Neural cell (in vitro differentiated cells): ENCODE measurements around the gene S100A2. TPM values are rescaled to one million over a fixed set of nuclear protein-coding genes. Genes with fewer than 3 reads are reported as not detected.
"Not testable (repeated sequence)": the region's sequence is repeated elsewhere in the genome, so short reads cannot be mapped to it uniquely, and the experiment has no call there.

Experiments used
- H2AFZ ChIP-seq: fragments of 200-600, 300-800 bp; sonication (generic), shearing (Covaris generic); 2 replicates; pipeline ENCODE4 v1.6.0; 2014; ENCODE audit warnings: low read depth, mild to moderate bottlenecking, antibody characterized with exemption, low read length, moderate library complexity
- H3F3A ChIP-seq: fragments of 200-600 bp; shearing (Covaris generic); 2 replicates; pipeline ENCODE4 v1.6.1; 2016; ENCODE audit warnings: mild to moderate bottlenecking, moderate library complexity, mixed read lengths, antibody characterized with exemption, low read length; ENCODE audit not compliant: insufficient read depth, poor library complexity, severe bottlenecking
- H3K27ac ChIP-seq: fragments of 200-600, 300-800 bp; sonication (generic), shearing (Covaris generic); 2 replicates; pipeline ENCODE4 v1.5.1; 2014; ENCODE audit warnings: mild to moderate bottlenecking, low read length, moderate library complexity
- H3K27me3 ChIP-seq: fragments of 300-800, 200-600 bp; sonication (generic), shearing (Covaris generic); 2 replicates; pipeline ENCODE4 v1.6.0; 2014; ENCODE audit warnings: mild to moderate bottlenecking, low read depth, low read length, moderate library complexity; ENCODE audit not compliant: insufficient read depth
- H3K36me3 ChIP-seq: fragments of 300-800, 200-600 bp; sonication (generic), shearing (Covaris generic); 2 replicates; pipeline ENCODE4 v1.5.1; 2014; ENCODE audit warnings: mild to moderate bottlenecking, antibody characterized with exemption, low read length, moderate library complexity; ENCODE audit not compliant: insufficient read depth
- H3K4me2 ChIP-seq: fragments of 300-800, 200-600 bp; sonication (generic), shearing (Covaris generic); 2 replicates; pipeline ENCODE4 v1.6.0; 2014; ENCODE audit warnings: mild to moderate bottlenecking, low read length
- H3K4me3 ChIP-seq: fragments of 300-800, 200-600 bp; sonication (generic), shearing (Covaris generic); 2 replicates; pipeline ENCODE4 v1.5.1; 2014; ENCODE audit warnings: mild to moderate bottlenecking, low read length, moderate library complexity
- H3K79me2 ChIP-seq: fragments of 200-600 bp; shearing (Covaris generic); replicated peaks from 2 replicates; pipeline ENCODE4 v1.6.0; 2014; ENCODE audit warnings: mild to moderate bottlenecking, low read length, moderate library complexity; ENCODE audit not compliant: insufficient read depth
- H3K9ac ChIP-seq: fragments of 300-800, 200-600 bp; sonication (generic), shearing (Covaris generic); 2 replicates; pipeline ENCODE4 v1.6.1; 2016; ENCODE audit warnings: mild to moderate bottlenecking, low read length, mixed read lengths
- H3K9me2 ChIP-seq: fragments of 200-600 bp; shearing (Covaris generic); 2 replicates; pipeline ENCODE4 v1.6.1; 2016; ENCODE audit warnings: mild to moderate bottlenecking, low read length, mixed read lengths; ENCODE audit not compliant: insufficient read depth
- H3K9me3 ChIP-seq: fragments of 200-600, 300-800 bp; sonication (generic), shearing (Covaris generic); 2 replicates; pipeline ENCODE4 v1.6.1; 2016; ENCODE audit warnings: mild to moderate bottlenecking, mixed run types, low read length, moderate library complexity, mixed read lengths
- H4K20me1 ChIP-seq: fragments of 200-600 bp; shearing (Covaris generic); 2 replicates; pipeline ENCODE4 v1.6.1; 2016; ENCODE audit warnings: mild to moderate bottlenecking, mixed run types; ENCODE audit not compliant: insufficient read depth
- CTCF ChIP-seq: fragments of 450-650 bp; IDR thresholded peaks from 2 replicates; pipeline ENCODE4 v1.5.1; 2014; ENCODE audit warnings: antibody characterized with exemption, mild to moderate bottlenecking, moderate library complexity; ENCODE audit not compliant: poor library complexity, severe bottlenecking
- EP300 ChIP-seq: fragments of 450-650 bp; conservative IDR thresholded peaks from 2 replicates; pipeline ENCODE4 v1.6.1; 2014; ENCODE audit warnings: antibody characterized with exemption, mild to moderate bottlenecking, moderate library complexity; ENCODE audit not compliant: poor library complexity, severe bottlenecking
- EZH2 ChIP-seq: fragments of 200-600, 300-800 bp; shearing (Covaris generic), sonication (generic); IDR thresholded peaks from 2 replicates; pipeline ENCODE4 v1.6.1; 2014; ENCODE audit warnings: antibody characterized with exemption, low read length, borderline replicate concordance, mild to moderate bottlenecking; ENCODE audit not compliant: insufficient read depth, poor library complexity, severe bottlenecking
- MXI1 ChIP-seq: fragments of 450-650 bp; conservative IDR thresholded peaks from 2 replicates; pipeline ENCODE4 v1.6.1; 2014; ENCODE audit warnings: antibody characterized with exemption, mild to moderate bottlenecking; ENCODE audit not compliant: poor library complexity, severe bottlenecking
- POLR2AphosphoS5 ChIP-seq: IDR thresholded peaks from 2 replicates; pipeline ENCODE4 v1.6.1; 2012
- RAD21 ChIP-seq: fragments of 450-650 bp; conservative IDR thresholded peaks from 2 replicates; pipeline ENCODE4 v1.6.1; 2014; ENCODE audit warnings: antibody characterized with exemption, mild to moderate bottlenecking, moderate library complexity
- REST ChIP-seq: IDR thresholded peaks from 2 replicates; pipeline ENCODE4 v1.6.1; 2012; ENCODE audit warnings: borderline replicate concordance
- SMC3 ChIP-seq: fragments of 450-650 bp; conservative IDR thresholded peaks from 2 replicates; pipeline ENCODE4 v1.6.1; 2014; ENCODE audit warnings: antibody characterized with exemption, mild to moderate bottlenecking, moderate library complexity; ENCODE audit not compliant: poor library complexity
- TAF1 ChIP-seq: IDR thresholded peaks from 2 replicates; pipeline ENCODE4 v1.6.1; 2012; ENCODE audit warnings: low read depth
- polyA plus RNA-seq: library from polyadenylated mRNA; depleted of rRNA; stranded (reverse); fragments of >200 nt; gene quantifications from 2 replicates; pipeline ENCODE4 v1.2.3, GENCODE V29; 2014

The S100A2 gene
- polyA plus RNA-seq, 1 donor from 2014 or later, result not detected

- H3K79me2 ChIP-seq, result no peaks in the 10 kb centered on the region
- no peaks in the 10 kb centered on the region for H3F3A ChIP-seq
- H4K20me1 ChIP-seq, result no peaks in the 10 kb centered on the region
- H3K9me2 ChIP-seq, result no peaks in the 10 kb centered on the region
- H3K36me3 ChIP-seq, result no peaks in the 10 kb centered on the region
- H3K4me3 ChIP-seq, result no peak overlapping the region
- no peak overlapping the region for H3K27ac ChIP-seq
- no peak overlapping the region for H3K4me2 ChIP-seq
- no peak overlapping the region for H3K9ac ChIP-seq
- H2AFZ ChIP-seq, result no peak overlapping the region
- no peaks in the 10 kb centered on the region for H3K27me3 ChIP-seq
- no peaks in the 10 kb centered on the region for H3K9me3 ChIP-seq
- TF ChIP-seq EP300 (no peak), MXI1 (no peak), REST (no peak), POLR2AphosphoS5 (no peak), CTCF (no peak), SMC3 (no peak), RAD21 (no peak), TAF1 (no peak), EZH2 (no peak)
Observed at GRCh38 chr1:153592748-153593147, 27.1 kb upstream of the S100A2 start.

GRCh38 chr1:153588482-153588881 is 22.8 kb upstream of the S100A2 start:
- Histone ChIP-seq H3K36me3 (no peaks in the 10 kb centered on the region), H2AFZ (no peak overlapping the region), H3K9ac (no peak overlapping the region), H3K27ac (no peak overlapping the region), H3K4me2 (no peak overlapping the region), H3K79me2 (no peaks in the 10 kb centered on the region), H3K9me2 (no peaks in the 10 kb centered on the region), H3F3A (no peaks in the 10 kb centered on the region), H3K27me3 (no peaks in the 10 kb centered on the region), H4K20me1 (no peaks in the 10 kb centered on the region), H3K9me3 (no peaks in the 10 kb centered on the region), H3K4me3 (no peak overlapping the region)
- no peak for TF ChIP-seq MXI1
- TF ChIP-seq EZH2, result no peak
- TF ChIP-seq TAF1, result no peak
- no peak for TF ChIP-seq EP300
- TF ChIP-seq POLR2AphosphoS5, result no peak
- TF ChIP-seq REST, result no peak
- no peak for TF ChIP-seq RAD21
- TF ChIP-seq SMC3, result no peak
- TF ChIP-seq CTCF, result no peak

- not testable (repeated sequence) for H2AFZ ChIP-seq, H3F3A ChIP-seq, H3K27me3 ChIP-seq, H3K9me3 ChIP-seq, H3K36me3 ChIP-seq, H3K9me2 ChIP-seq, H3K27ac ChIP-seq, H3K9ac ChIP-seq, H4K20me1 ChIP-seq, H3K4me2 ChIP-seq, H3K79me2 ChIP-seq, H3K4me3 ChIP-seq
Observed at GRCh38 chr1:153588033-153588432, 22.4 kb upstream of the S100A2 start.
